Measurements from ENCODE around the gene AP4S1. TPM values are rescaled to one million over a fixed set of nuclear protein-coding genes. Genes with fewer than 3 reads are reported as not detected.

The AP4S1 gene
- total RNA-seq, 1 experiment from 2014 or later, result 3.3 TPM

DNA sequence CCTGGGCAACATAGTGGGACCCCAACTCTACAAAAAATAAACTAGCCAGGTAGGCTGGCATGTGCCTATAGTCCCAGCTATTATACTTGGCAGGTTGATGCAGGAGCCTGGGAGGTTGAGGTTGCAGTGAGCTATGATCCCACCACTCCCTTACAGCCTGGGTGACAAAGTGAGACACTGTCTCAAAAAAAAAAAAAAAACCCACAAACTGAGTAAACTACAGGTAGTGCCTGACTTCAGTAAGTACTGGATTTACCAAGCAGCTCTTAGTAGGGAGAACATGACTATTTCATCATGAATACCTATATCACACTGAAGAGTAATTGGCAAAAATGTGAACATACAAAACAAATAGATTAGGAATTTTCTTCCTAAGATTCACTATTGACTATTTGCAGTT is 32.4 kb upstream of the AP4S1 start:
- TF ChIP-seq, protein P1, sequence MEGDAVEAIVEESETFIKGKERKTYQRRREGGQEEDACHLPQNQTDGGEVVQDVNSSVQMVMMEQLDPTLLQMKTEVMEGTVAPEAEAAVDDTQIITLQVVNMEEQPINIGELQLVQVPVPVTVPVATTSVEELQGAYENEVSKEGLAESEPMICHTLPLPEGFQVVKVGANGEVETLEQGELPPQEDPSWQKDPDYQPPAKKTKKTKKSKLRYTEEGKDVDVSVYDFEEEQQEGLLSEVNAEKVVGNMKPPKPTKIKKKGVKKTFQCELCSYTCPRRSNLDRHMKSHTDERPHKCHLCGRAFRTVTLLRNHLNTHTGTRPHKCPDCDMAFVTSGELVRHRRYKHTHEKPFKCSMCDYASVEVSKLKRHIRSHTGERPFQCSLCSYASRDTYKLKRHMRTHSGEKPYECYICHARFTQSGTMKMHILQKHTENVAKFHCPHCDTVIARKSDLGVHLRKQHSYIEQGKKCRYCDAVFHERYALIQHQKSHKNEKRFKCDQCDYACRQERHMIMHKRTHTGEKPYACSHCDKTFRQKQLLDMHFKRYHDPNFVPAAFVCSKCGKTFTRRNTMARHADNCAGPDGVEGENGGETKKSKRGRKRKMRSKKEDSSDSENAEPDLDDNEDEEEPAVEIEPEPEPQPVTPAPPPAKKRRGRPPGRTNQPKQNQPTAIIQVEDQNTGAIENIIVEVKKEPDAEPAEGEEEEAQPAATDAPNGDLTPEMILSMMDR (IDR thresholded peaks at IDR 0.05), result no peak
- TF ChIP-seq SIN3A (IDR thresholded peaks at IDR 0.05; ENCODE audit: borderline replicate concordance, insufficient read depth, low read depth, low read length) (no peak), POLR2AphosphoS5 (IDR thresholded peaks at IDR 0.05; ENCODE audit: low read depth, low read length) (no peak), TCF7L2 (IDR thresholded peaks at IDR 0.05; ENCODE audit: low read depth, low read length) (no peak)
- TF ChIP-seq, protein P2, sequence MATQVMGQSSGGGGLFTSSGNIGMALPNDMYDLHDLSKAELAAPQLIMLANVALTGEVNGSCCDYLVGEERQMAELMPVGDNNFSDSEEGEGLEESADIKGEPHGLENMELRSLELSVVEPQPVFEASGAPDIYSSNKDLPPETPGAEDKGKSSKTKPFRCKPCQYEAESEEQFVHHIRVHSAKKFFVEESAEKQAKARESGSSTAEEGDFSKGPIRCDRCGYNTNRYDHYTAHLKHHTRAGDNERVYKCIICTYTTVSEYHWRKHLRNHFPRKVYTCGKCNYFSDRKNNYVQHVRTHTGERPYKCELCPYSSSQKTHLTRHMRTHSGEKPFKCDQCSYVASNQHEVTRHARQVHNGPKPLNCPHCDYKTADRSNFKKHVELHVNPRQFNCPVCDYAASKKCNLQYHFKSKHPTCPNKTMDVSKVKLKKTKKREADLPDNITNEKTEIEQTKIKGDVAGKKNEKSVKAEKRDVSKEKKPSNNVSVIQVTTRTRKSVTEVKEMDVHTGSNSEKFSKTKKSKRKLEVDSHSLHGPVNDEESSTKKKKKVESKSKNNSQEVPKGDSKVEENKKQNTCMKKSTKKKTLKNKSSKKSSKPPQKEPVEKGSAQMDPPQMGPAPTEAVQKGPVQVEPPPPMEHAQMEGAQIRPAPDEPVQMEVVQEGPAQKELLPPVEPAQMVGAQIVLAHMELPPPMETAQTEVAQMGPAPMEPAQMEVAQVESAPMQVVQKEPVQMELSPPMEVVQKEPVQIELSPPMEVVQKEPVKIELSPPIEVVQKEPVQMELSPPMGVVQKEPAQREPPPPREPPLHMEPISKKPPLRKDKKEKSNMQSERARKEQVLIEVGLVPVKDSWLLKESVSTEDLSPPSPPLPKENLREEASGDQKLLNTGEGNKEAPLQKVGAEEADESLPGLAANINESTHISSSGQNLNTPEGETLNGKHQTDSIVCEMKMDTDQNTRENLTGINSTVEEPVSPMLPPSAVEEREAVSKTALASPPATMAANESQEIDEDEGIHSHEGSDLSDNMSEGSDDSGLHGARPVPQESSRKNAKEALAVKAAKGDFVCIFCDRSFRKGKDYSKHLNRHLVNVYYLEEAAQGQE (IDR thresholded peaks at IDR 0.05; ENCODE audit: insufficient read depth in 1 of 2, low read depth in 2 of 2, low read length in 1 of 2), result no peak
- Histone ChIP-seq H3K4me1 (ENCODE audit: control insufficient read depth, insufficient read depth, low read length) (peaks cover 21% of the 10 kb centered on the region), H3K27ac (ENCODE audit: low read length) (no peak overlapping the region), H3K27me3 (ENCODE audit: control insufficient read depth, insufficient read depth, low read length) (no peaks in the 10 kb centered on the region), H3K36me3 (ENCODE audit: control insufficient read depth, insufficient read depth, low read length) (no peaks in the 10 kb centered on the region), H3K9me3 (ENCODE audit: control insufficient read depth, insufficient read depth, low read depth, low read length) (no peaks in the 10 kb centered on the region), H3K4me3 (ENCODE audit: low read depth in 2 of 2, low read length in 2 of 2) (no peak overlapping the region)
- ATAC-seq, result no peak
- intact Hi-C loops (cut with micrococcal nuclease; ENCODE audit: unreplicated experiment), result no loop called here
- DNase-seq (ENCODE audit: low read depth, low spot score), result no peak
- CTCF ChIA-PET, result interaction anchor here (0.6 kb wide), 1 partner anchor 262 kb away, joined by 6 read pairs; no protein-coding TSS in a partner anchor
- in situ Hi-C loops (cut with HindIII; ENCODE audit: low pct_unique_long_range_greater_than_20kb, low sequenced_read_pairs), result no loop called here
- BruUV-seq (replicated peaks), result no TSS peak
- POLR2A ChIA-PET, result no interaction called here

DNA sequence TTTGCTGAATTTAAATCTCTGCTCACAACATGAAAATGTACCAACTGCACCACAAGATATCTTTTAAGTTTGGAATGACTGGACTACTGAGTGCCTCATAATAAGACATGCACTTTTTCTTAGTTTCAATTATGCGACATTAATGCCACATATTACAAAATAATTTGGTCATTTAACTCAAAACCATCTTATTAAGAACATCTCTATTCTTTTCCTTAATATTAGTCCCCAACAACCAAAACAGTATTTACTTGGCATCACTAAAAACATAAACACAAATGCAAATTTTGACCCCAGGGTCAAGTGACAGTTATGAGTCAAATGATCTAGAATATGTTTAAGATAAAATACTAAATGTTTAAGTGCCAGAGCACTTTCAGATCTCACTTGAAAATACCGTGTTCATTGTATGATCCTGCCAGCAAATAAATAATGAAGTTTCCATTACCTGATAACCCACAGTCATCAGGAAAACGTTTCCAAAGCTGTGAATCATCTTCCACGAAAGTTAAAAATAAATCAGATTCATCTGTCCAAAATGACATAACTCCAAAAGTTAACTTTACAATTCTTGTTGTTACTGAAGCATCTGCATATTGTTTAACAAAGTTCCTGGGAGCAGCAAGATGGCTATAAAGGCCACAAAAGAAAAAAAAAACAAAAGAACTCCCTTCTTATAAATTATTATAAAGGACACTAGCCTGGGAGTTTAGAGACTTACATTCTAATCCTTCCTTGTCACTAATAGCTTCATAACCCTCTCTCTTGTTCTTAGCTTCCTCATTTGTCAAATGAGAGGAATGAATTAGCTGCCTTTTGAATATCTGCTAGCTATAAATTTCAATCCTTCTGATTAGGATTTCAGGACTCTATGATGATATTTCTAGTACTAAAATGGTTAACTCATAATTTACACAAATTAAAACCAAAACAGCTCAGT is 30.5 kb upstream of the AP4S1 start:
- no peaks in the 10 kb centered on the region for H3K27me3 ChIP-seq (ENCODE audit: control insufficient read depth, insufficient read depth, low read length)
- ChIA-PET CTCF (no interaction called here), POLR2A (no interaction called here)
- intact Hi-C loops (cut with micrococcal nuclease; ENCODE audit: unreplicated experiment) (no loop called here), in situ Hi-C loops (cut with HindIII; ENCODE audit: low pct_unique_long_range_greater_than_20kb, low sequenced_read_pairs) (no loop called here)
- no peaks in the 10 kb centered on the region for H3K9me3 ChIP-seq (ENCODE audit: control insufficient read depth, insufficient read depth, low read depth, low read length)
- peaks cover 13% of the 10 kb centered on the region for H3K4me1 ChIP-seq (ENCODE audit: control insufficient read depth, insufficient read depth, low read length)
- no peaks in the 10 kb centered on the region for H3K36me3 ChIP-seq (ENCODE audit: control insufficient read depth, insufficient read depth, low read length)
- DNase-seq (ENCODE audit: low read depth, low spot score) (no peak), ATAC-seq (no peak)
- no peak overlapping the region for H3K27ac ChIP-seq (ENCODE audit: low read length)
- TF ChIP-seq POLR2AphosphoS5 (IDR thresholded peaks at IDR 0.05; ENCODE audit: low read depth, low read length), result no peak
- TF ChIP-seq, protein P2 (IDR thresholded peaks at IDR 0.05; ENCODE audit: insufficient read depth in 1 of 2, low read depth in 2 of 2, low read length in 1 of 2), result no peak
- TF ChIP-seq SIN3A (IDR thresholded peaks at IDR 0.05; ENCODE audit: borderline replicate concordance, insufficient read depth, low read depth, low read length), result no peak
- TF ChIP-seq, protein P1 (IDR thresholded peaks at IDR 0.05), result no peak
- no peak for TF ChIP-seq TCF7L2 (IDR thresholded peaks at IDR 0.05; ENCODE audit: low read depth, low read length)
- TSS peak; percentile 25 for BruUV-seq (replicated peaks)
- no peak overlapping the region for H3K4me3 ChIP-seq (ENCODE audit: low read depth in 2 of 2, low read length in 2 of 2)

Measured in Panc1 (cell line).